ENCODE measurements around the gene B4GALT4. TPM values are rescaled to one million over a fixed set of nuclear protein-coding genes. Genes with fewer than 3 reads are reported as not detected.

B4GALT4 gene
- total and polyA plus RNA-seq, 3 donors (not counting 1 experiment from before 2014, with no cell fraction given) = 18.3 to 34.8 (median 18.9) TPM

Other genes with a start within 250 kb of the B4GALT4 start
- gene IGSF11, start 206.0 kb downstream of the B4GALT4 start, total RNA-seq = under 1 TPM in 1 of 2 donors, not detected in 1; 0.19 TPM
- 0.05 TPM for gene IGSF11, start 206.0 kb downstream of the B4GALT4 start, polyA plus RNA-seq
- gene TEX55, start 94.7 kb downstream of the B4GALT4 start, total RNA-seq = not detected
- 0.05 TPM for gene TEX55, start 94.7 kb downstream of the B4GALT4 start, polyA plus RNA-seq
- gene UPK1B, start 67.3 kb downstream of the B4GALT4 start, total RNA-seq = 1 to 10 TPM in 1 of 2 donors, not detected in 1; 1.7 TPM
- gene UPK1B, start 67.3 kb downstream of the B4GALT4 start, polyA plus RNA-seq = 0.50 TPM
- 10 to 100 TPM in 1 of 2 donors, 1 to 10 TPM in 1; 8.7 to 11.5 TPM for gene ARHGAP31, start 53.5 kb upstream of the B4GALT4 start, total RNA-seq
- gene ARHGAP31, start 53.5 kb upstream of the B4GALT4 start, polyA plus RNA-seq = 3.1 TPM
- 10 to 100 TPM; 47.7 to 47.8 TPM for gene TMEM39A, start 222.7 kb upstream of the B4GALT4 start, total RNA-seq
- gene TMEM39A, start 222.7 kb upstream of the B4GALT4 start, polyA plus RNA-seq = 11.2 TPM
- gene POGLUT1, start 228.1 kb upstream of the B4GALT4 start, total RNA-seq = 10 to 100 TPM; 22.7 to 23.5 TPM
- gene POGLUT1, start 228.1 kb upstream of the B4GALT4 start, polyA plus RNA-seq = 11.6 TPM